Brain microvascular endothelial cell (primary cell): ENCODE results near the gene PRSS22.

Source experiments
- DNase-seq: peaks from one replicate; pipeline ENCODE4 v3.0.0-alpha.2; 2020
- H3K27ac ChIP-seq: fragments of 250-450 bp; sonication (Bioruptor Pico); 2 replicates; pipeline ENCODE4 v1.5.1; 2020; ENCODE audit warnings: mild to moderate bottlenecking, moderate library complexity
- H3K27me3 ChIP-seq: fragments of 250-450 bp; sonication (Bioruptor Pico); replicated peaks from 2 replicates; pipeline ENCODE4 v1.5.1; 2020; ENCODE audit warnings: mild to moderate bottlenecking
- H3K36me3 ChIP-seq: fragments of 250-450 bp; sonication (Bioruptor Pico); replicated peaks from 2 replicates; pipeline ENCODE4 v1.5.1; 2020; ENCODE audit warnings: mild to moderate bottlenecking
- H3K4me3 ChIP-seq: 2 replicates; pipeline ENCODE4 v1.5.1; 2011; ENCODE audit warnings: low read depth, mild to moderate bottlenecking, control low read depth, low read length, moderate library complexity
- in situ Hi-C: cut with HindIII; loops from 2 replicates; pipeline ENCODE4 v1.10.0; 2017; ENCODE audit warnings: low sequenced_read_pairs, low pct_ligation_motif_present
- TF ChIP-seq, protein P1 (sequence below): IDR thresholded peaks from 2 replicates; pipeline ENCODE4 v1.5.1; 2011; ENCODE audit warnings: low read depth, mild to moderate bottlenecking, moderate library complexity, low read length, control low read depth, inconsistent platforms; ENCODE audit errors: missing control alignments

Gene PRSS22

DNA sequence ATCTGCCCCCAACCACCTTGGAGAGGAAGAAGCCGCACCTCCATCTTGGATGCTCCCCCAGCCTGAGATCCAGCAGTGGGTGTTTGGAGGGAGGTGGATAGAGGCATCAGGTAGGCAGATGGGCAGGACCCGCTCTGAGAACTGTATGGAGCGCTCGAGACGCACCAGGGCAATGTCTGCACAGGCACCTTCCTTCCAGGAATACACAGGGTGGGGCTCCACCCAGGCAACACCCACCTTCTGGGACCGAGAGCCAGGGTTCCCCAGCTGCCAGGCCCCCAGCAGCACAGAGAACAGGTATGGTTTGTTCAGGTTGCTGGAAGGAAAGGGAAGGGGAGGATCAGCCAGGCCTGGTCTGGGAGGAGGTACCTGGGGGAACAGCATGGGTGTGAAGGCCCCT is 2.4 kb downstream of the PRSS22 start:
- no peaks in the 10 kb centered on the region for H3K36me3 ChIP-seq
- H3K27me3 ChIP-seq = peaks cover 8% of the 10 kb centered on the region
- H3K27ac ChIP-seq = no peak overlapping the region
- no peak overlapping the region for H3K4me3 ChIP-seq
- TF ChIP-seq, protein P1, sequence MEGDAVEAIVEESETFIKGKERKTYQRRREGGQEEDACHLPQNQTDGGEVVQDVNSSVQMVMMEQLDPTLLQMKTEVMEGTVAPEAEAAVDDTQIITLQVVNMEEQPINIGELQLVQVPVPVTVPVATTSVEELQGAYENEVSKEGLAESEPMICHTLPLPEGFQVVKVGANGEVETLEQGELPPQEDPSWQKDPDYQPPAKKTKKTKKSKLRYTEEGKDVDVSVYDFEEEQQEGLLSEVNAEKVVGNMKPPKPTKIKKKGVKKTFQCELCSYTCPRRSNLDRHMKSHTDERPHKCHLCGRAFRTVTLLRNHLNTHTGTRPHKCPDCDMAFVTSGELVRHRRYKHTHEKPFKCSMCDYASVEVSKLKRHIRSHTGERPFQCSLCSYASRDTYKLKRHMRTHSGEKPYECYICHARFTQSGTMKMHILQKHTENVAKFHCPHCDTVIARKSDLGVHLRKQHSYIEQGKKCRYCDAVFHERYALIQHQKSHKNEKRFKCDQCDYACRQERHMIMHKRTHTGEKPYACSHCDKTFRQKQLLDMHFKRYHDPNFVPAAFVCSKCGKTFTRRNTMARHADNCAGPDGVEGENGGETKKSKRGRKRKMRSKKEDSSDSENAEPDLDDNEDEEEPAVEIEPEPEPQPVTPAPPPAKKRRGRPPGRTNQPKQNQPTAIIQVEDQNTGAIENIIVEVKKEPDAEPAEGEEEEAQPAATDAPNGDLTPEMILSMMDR = no peak
- DNase-seq = no peak
- in situ Hi-C loops = no loop called here

DNA sequence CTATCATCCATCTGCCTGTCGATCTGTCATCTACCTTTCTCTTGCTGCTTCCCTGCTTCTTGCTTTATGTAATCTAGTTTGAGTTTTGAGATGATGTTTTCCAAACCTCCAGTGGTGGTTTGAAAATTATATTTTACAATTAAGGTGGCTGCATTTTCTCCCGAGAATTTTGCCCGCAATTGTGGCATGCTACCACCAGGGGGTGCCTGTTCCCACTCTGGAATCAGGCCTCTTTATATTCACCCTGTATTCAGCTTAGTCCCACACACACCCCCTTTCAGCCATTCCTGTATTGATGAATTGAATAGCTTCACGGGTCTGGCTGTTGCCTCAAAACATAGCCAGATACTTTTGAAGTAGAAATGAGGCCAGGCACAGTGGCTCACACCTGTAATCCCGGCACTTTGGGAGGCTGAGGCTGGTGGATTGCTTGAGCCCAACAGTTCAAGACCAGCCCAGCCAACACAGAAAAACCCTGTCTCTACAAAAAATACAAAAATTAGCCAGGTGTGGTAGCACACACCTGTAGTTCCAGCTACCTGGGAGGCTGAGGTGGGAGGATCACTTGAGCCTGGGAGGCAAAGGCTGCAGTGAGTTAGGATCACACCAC is 3.2 kb downstream of the PRSS22 start:
- TF ChIP-seq, protein P1 = peak; percentile 76
- Histone ChIP-seq H3K36me3 (no peaks in the 10 kb centered on the region), H3K27me3 (peaks cover 8% of the 10 kb centered on the region), H3K27ac (no peak overlapping the region), H3K4me3 (no peak overlapping the region)
- DNase-seq = no peak
- in situ Hi-C loops = no loop called here

DNA sequence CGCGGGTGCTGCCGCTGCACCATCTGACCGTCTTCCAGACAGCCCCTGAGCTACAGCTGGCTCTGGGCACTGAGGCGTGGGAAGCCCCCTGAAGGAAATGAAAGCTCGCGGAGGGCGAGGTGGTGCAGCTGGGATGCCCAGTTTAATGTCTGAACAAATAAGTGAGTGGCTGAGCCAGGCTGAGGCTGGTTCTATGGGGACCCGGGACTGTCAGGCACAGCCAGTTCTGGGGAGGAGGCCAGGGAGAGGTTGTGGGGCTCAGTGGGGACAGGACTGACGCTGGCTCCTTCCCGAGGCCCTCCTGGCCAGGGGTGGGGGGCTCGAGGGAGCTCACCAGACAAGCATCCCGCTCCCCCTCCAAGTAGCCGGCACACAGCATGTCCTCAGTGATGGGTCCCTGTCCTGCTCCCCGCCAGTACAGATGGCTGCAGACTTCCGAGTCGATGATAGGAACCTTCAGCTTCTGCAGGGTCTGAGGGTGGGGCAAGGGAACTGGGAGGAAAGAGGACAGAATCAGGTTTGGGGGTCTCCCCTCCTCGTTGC is 4.4 kb downstream of the PRSS22 start:
- Histone ChIP-seq H3K36me3 (no peaks in the 10 kb centered on the region), H3K4me3 (no peak overlapping the region), H3K27me3 (peaks cover 11% of the 10 kb centered on the region), H3K27ac (no peak overlapping the region)
- no peak for DNase-seq
- in situ Hi-C loops = no loop called here
- TF ChIP-seq, protein P1 = no peak

DNA sequence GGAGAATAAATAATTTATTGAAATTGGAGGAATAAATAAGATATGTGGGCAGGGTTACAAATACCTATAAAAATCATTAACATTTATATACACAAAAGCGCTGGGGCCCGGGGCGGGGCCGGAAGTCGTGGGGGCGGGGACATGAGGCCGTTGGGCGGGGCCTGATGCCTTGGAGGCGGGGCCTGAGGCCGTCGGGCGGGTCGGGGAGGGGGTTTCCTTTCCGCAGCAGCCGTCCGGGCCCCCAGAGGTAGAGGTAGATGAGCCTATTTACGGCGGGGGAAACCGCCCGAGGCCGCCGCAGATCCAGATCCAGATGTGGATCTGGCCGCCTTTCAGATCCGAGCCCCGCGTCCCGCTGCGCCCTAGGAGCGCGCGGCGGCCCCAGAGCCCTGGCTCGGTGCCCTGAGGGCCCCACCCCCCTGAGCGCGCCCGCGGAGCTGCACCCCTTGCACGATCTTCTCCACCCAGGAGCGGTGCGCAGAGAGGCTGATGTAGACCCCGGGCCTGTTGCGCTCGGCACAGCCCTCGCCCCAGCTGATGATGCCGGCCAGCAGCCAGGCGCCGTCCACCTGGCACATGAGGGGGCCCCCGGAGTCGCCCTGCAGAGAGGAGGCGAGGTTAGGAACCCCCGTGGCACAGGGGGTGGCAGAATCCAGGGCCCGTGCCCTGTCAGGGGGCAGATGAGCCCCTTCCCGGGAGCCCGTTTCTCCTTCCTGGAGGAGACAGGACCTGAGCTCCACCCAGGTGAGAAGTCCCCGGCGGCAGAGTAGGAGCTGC is 5.1 kb downstream of the PRSS22 start:
- peaks cover 4% of the 10 kb centered on the region for H3K27me3 ChIP-seq
- TF ChIP-seq, protein P1 = no peak
- DNase-seq = no peak
- H3K4me3 ChIP-seq = no peak overlapping the region
- no peaks in the 10 kb centered on the region for H3K36me3 ChIP-seq
- in situ Hi-C loops = no loop called here
- no peak overlapping the region for H3K27ac ChIP-seq

DNA sequence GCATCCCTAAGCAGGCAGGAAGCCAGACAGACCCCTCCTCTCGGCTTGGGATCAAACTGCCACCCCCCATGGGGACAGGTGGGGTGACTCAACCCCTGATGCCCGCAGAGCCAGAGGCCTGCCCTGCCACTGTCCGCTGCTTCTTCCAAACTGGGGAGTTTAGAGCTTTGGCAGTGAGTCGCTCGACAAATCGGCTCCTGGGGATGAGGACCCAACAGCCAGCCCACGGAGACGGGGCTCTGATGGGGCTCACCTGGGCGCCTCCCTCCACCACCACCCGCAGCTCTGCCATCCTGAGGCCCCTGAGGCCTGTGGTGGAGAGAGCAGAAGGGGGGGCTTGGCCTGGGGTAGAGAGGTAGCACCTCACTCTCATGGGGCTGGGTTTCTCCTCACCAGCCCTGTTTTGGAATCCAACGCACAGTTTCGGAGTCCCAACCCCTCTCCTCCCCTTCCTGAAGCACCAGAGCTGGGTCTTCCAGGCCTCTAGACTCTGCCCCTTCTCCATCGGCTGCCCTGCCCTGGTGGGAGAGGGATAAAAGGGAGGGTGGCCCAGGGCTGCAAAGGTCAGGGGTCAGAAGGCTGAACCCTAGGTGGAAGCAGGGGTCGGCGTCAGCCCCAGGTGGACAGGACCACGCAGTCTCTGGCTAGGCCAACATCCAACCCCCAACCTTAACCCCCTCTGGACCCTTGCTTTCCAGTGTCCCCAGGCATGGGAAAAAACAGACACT is 5.8 kb downstream of the PRSS22 start:
- H3K4me3 ChIP-seq = no peak overlapping the region
- peaks cover 4% of the 10 kb centered on the region for H3K27me3 ChIP-seq
- H3K36me3 ChIP-seq = no peaks in the 10 kb centered on the region
- TF ChIP-seq, protein P1 = no peak
- in situ Hi-C loops = no loop called here
- no peak for DNase-seq
- no peak overlapping the region for H3K27ac ChIP-seq
